NCI-H1694 treated with DMSO at 0.1 percent for 48 hours (cell line): ENCODE results near the gene PPFIA3.
"Not testable (repeated sequence)": the region's sequence is repeated elsewhere in the genome, so short reads cannot be mapped to it uniquely, and the experiment has no call there.

Experiments
- DNase-seq: peaks from one replicate; lab custom pipeline; 2025; lab: John Stamatoyannopoulos, UW

Gene PPFIA3

GRCh38 chr19:49119411-49120324 is at the start of gene PPFIA3:
Gene PPFIA3 (plus strand): TSS chr19:49119544. CDS start chr19:49127874, 8,330 bp downstream.
- DNase-seq: no peak

DNA sequence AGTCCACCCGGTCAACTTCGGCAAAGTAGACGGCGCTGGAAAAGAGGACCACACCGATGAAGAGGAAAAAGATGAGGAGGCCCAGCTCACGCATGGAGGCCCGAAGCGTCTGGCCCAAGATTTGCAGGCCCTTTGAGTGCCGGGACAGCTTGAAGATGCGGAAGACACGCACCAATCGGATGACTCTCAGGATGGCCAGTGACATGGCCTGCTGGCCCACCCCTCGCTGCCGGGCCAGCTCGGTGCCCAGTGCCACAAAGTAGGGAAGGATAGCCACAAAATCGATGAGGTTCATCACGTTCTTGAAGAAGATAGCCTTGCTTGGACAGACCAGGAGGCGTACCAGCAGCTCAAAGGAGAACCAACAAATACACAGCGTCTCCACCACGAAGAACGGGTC is 48.9 kb upstream of the PPFIA3 start:
- no peak for DNase-seq

- DNase-seq: no peak
Measured at GRCh38 chr19:49071860-49072547, 47.3 kb upstream of the PPFIA3 start.

- DNase-seq: peak; percentile 40
Measured at GRCh38 chr19:49073514-49074378, 45.6 kb upstream of the PPFIA3 start.

GRCh38 chr19:49074869-49075268 is 44.5 kb upstream of the PPFIA3 start:
- DNase-seq: not testable (repeated sequence)

DNA sequence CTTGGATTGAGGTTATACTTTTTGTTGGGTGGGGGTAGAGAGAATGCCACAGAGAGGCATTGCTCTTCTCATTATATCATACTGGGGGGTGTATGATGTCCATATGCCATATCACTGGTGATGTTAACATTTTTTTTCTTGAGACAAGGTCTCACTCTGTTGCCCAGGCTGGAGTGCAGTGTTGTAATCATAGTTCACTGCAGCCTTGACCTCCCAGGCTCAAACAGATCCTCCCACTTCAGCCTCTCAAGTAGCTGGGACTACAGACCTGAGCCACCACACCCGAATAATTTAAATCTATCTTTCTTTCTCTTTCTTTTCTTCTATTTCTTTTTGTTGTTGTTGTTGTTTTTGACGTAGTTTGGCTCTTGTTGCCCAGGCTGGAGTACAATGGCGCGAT is 39.0 kb upstream of the PPFIA3 start:
- DNase-seq: no peak

GRCh38 chr19:49081273-49081672 is 38.1 kb upstream of the PPFIA3 start:
- no peak for DNase-seq

- DNase-seq: no peak
Measured at GRCh38 chr19:49084206-49085019, 34.9 kb upstream of the PPFIA3 start.

GRCh38 chr19:49085020-49085867 is 34.1 kb upstream of the PPFIA3 start, which contains the start of gene SNRNP70:
Gene SNRNP70 (plus strand): TSS chr19:49085451. CDS start chr19:49086415, 964 bp downstream.
- DNase-seq: peak; percentile 98

DNA sequence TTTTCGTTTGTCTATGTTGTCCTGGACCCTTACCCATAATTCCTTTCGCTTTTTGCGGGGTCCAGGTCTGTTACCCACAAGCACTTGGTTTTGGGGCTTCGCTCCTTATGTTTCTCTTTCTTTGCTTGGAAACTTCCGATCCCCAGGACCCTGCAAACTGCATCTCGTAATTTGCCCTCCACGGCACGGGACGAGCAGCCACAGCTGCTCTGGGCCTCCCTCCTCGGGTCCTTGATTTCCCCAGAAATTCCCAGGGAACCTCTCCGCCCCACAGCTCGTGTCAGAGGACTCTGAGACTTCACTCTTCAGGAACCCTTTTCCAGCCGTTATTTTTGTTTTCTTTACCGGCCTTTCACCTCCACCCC is 33.5 kb upstream of the PPFIA3 start:
- no peak for DNase-seq

DNA sequence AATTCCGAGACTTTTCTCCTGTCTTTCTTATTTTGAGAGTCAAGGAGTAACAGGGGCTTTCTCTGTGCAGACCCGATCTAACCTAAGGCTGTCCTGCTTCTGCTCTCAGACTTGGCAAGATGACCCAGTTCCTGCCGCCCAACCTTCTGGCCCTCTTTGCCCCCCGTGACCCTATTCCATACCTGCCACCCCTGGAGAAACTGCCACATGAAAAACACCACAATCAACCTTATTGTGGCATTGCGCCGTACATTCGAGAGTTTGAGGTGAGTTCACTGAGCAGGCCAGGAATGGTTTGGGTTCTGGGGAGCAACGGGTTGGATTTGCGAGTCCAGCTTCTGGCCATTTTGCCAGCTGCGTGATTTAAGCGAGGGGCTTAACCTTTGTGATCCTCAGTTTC is 33.0 kb upstream of the PPFIA3 start:
- DNase-seq: no peak

DNA sequence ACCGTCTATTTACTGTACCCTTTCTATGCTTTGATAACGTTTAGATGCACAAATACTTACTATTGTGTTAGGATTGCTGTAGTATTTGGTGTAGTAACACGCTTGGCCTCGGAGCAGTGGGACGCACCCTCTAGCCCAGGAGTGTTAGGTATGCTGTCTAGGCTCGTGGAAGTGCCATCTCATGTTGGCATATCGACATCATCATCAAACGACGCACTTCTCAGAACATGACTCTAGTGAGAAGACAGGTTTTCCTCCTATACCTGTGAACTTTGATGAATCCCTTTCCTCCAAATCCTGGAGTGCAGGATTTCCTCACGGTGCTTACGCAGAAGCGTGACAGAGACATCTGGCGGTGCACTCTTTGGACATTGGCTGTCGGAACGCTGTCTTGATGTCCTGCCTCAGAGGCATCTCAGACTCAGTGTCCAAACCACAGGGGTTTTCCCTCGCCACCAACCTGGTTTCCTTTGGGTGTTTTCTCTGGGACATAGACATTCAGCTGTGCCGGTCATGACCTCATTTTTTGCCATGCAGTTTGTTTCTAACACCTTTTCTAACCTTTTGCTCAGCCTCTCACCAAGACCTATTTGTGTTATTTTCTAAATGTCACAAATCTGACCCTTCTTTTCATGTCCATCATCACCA is 27.8 kb upstream of the PPFIA3 start:
- no peak for DNase-seq

- DNase-seq: no peak
Measured at GRCh38 chr19:49092686-49093085, 26.7 kb upstream of the PPFIA3 start.

DNA sequence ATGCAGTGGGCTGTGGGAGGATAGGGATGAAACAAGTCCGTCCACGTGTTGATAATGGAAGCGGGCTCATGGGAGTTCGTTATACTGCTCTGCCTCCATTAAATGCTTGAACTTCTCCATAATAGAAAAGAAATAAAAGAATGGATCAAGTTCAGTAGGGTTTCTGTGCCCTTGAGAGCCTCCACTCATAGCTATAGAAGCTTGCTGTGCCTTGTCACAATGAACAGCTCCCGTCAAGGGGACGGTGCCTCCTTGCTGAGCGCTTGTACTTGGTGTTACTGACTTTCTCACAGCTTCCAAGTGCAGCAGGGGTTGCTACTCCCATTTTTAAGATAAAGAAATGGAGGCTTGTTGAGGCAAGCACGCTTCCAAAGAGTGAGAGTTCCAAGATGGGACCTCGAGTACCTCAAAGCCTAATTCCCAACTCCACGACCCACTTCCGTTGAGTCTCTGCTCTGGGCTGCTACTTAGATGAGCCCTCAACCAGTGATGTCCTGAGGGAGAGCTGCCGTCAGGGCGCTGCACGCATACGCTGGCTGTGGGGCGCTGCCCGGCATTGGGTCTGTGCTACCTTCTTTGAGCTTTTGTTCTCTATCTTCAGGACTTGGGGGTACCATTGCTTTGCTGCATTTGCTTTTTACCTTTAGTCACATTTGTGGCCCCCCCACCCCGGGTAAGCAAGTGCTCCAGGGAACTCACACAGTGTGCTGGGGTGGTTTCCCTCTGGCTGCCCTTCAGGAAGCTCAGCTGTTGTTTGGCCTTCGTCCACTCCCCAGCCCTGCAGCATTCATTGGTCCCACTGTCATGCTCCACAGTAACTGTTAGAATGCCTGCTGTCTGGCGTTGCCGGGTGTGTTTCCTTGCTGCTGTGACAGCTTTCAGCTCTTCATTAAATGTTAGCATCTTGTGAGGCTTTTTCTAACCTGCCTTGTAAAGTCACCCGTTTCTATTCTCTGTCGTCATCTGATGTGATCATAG is 24.6 kb upstream of the PPFIA3 start:
- no peak for DNase-seq

DNA sequence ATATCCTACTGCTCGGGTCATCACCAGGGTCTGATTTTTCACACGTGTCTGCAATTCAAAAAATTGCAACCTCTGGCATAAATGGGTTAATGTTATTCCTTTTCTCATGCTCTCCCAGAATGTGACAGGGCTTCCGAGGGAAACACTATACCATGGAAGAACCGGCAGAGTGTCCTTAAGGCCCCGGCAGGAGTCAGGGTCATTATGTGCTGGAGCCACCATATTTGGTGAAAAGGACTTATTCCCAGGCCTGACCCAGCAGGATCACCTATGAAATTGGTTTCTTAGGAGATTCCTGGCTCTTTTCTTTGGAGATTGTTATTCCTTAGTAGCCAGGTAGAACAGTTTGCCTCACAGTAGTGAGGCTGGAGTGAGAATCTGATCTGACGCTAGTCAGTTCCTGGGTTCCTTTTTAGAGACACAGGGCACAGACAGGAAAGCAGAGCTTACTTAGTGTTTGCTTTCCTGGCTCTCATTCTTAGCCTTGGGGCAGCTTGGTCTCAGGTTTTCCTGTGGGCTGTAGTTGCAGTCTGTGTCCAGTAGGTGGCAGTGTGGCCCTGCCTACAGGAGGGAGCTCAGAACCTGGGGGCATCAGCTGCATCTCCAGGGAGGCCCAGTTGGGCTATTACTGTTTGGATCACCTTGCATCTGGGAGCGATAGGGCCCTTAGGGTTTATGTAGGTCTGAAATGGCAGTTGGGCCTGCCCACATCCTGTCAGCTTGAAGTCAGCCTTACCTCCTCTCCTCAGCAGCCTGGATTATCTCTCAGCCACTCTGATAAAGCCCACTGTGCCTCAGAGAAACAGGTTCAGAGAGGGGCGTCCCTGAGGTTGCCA is 21.7 kb upstream of the PPFIA3 start:
- DNase-seq: peak; percentile 80

GRCh38 chr19:49098795-49099194 is 20.5 kb upstream of the PPFIA3 start:
- DNase-seq: no peak

DNA sequence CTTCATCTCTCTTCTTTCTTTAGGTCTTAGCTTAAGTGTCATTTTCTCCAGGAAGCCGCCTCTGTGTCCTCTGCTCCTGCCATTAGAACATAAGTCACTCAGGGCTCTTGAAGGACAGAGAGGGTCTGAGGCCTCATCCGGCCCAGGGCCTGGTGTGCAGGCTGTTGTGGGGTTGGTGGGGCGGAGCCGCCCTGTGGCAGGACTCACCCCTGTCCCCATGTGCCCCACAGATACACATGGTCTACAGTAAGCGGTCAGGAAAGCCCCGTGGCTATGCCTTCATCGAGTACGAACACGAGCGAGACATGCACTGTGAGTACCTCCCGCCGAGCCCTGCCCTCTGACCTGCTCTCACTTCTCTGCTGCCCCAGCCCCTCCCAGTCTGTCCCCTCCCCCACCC is 18.2 kb upstream of the PPFIA3 start:
- DNase-seq: no peak

GRCh38 chr19:49102303-49102702 is 17.0 kb upstream of the PPFIA3 start:
- DNase-seq: no peak
